Heart left ventricle (tissue), 13 donors: Measurements from ENCODE around the gene NEDD4L.

ENCODE experiments used
- POLR2A ChIP-seq, 2 donors: fragments of 450-650 bp; IDR thresholded peaks; one replicate each; pipeline ENCODE4 v1.6.1; 2017; ENCODE audit warnings: antibody characterized with exemption in 2 of 2, mild to moderate bottlenecking in 2 of 2, moderate library complexity in 2 of 2
- TF ChIP-seq, protein P1 (sequence below), 12 donors: fragments of 200-600 bp; sonication (generic) in 4 of 12; IDR thresholded peaks; one replicate each; pipeline versions ENCODE4 v1.5.0 to v1.8.0; 2018 to 2022; ENCODE audit warnings: antibody characterized with exemption in 12 of 12, mild to moderate bottlenecking in 5 of 12
- donor health status: ischemic (EF 13 %, LVEDD 7.1; RV severe dilation, severe dysfunction).
- donor health status: DM: no; HTN: yes; CAD: no.
- donor health status: DM: no; HTN: no; CAD: no.
- donor health status: ischemic (EF 25% LVEDD 6.9; RV normal size, moderate dysfunction).
- donor health status: ischemic (EF 25% LVEDD 5.7; RV mildly dilated, moderate dysfunction).
- donor health status: ischemic (EF 35%, LVEDD 5.7; RV mildly dilated, moderate dysfunction).
- donor health status: nonischemic (EF 11% LVEDD 7.7; RV severe dilation, severe dysfunction).
- donor health status: DM: yes; HTN: yes; CAD: no.
- donor health status: PGD.
- donor health status: ischemic (EF 29% LVEDD 5.4; RV normal size, mild dysfunction).
- donor health status: nonischemic (EF 23%, LVEDD 6.1; RV moderate dilation, normal function).

DNA sequence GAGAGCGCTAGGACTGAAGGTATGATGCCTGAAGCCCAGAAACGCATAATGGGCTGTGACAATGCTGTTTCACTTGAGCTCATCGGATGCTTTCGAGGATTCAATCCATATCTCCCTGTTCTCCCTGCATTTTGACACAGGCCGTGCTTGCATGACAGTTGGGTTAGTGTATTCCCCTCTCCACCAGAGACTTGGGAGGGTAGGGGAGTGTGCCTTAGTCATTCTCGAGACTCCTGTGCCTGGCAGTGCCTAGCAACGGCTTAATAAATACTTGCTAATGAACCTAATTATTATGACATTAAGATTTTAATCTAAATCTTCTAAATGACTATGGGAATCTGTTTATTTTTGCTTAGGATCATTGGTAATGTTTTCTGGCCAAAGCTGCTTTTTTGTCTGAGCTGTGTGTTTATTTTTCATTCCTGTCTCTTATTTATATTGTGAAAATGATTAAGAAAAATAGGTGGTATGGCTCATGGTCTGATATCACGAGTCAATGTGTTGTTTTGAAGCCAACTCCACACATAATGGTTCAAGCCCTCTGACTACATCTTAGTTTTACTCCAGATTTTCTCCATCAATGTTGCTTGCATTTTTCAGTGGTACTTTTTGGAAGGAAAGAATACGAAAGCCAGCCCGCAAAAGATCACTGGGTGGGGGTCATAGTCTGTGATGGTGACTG is 61.3 kb downstream of the NEDD4L start:
- TF ChIP-seq, protein P1, sequence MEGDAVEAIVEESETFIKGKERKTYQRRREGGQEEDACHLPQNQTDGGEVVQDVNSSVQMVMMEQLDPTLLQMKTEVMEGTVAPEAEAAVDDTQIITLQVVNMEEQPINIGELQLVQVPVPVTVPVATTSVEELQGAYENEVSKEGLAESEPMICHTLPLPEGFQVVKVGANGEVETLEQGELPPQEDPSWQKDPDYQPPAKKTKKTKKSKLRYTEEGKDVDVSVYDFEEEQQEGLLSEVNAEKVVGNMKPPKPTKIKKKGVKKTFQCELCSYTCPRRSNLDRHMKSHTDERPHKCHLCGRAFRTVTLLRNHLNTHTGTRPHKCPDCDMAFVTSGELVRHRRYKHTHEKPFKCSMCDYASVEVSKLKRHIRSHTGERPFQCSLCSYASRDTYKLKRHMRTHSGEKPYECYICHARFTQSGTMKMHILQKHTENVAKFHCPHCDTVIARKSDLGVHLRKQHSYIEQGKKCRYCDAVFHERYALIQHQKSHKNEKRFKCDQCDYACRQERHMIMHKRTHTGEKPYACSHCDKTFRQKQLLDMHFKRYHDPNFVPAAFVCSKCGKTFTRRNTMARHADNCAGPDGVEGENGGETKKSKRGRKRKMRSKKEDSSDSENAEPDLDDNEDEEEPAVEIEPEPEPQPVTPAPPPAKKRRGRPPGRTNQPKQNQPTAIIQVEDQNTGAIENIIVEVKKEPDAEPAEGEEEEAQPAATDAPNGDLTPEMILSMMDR (IDR thresholded peaks at IDR 0.05), result no peak
- no peak for TF ChIP-seq POLR2A (IDR thresholded peaks at IDR 0.05)
